Activated T-helper 2 cell treated with anti-CD3 and anti-CD28 coated beads, Interferon-gamma antibody, Interleukin-2, Interleukin-4, amounts not matched to agents 10 μg/mL and 5 μg/mL and 100 μg/mL, durations not matched to agents 14 hours and 24 hours and 36 hours (primary cell): ENCODE data around the gene KRTAP16-1. TPM values are rescaled to one million over a fixed set of nuclear protein-coding genes. Genes with fewer than 3 reads are reported as not detected.

ENCODE experiments used
- DNase-seq: peaks from one replicate; pipeline ENCODE4 v3.0.0; 2021; ENCODE audit warnings: low spot score
- H3K27ac Mint-ChIP-seq: one replicate; pipeline ENCODE4 v1.8.0; 2021; ENCODE audit warnings: mixed read lengths
- H3K27me3 Mint-ChIP-seq: one replicate; pipeline ENCODE4 v1.8.0; 2021; ENCODE audit warnings: low read depth, mixed read lengths
- H3K36me3 Mint-ChIP-seq: one replicate; pipeline ENCODE4 v1.8.0; 2021; ENCODE audit warnings: low read depth, mixed read lengths
- H3K4me1 Mint-ChIP-seq: one replicate; pipeline ENCODE4 v1.8.0; 2021; ENCODE audit warnings: low read depth, mixed read lengths
- H3K4me3 Mint-ChIP-seq: one replicate; pipeline ENCODE4 v1.8.0; 2021; ENCODE audit warnings: low read depth, mild to moderate bottlenecking, moderate library complexity, mixed read lengths
- H3K9me3 Mint-ChIP-seq: one replicate; pipeline ENCODE4 v1.8.0; 2021; ENCODE audit warnings: mixed read lengths
- intact Hi-C: fragments of 100-400 bp; cut with micrococcal nuclease; formaldehyde crosslinking; loops from one replicate; pipeline ENCODE4 v1.15.1; 2023
- total RNA-seq: library from RNA; stranded (reverse); gene quantifications from 2 replicates; pipeline ENCODE4 v1.2.3, GENCODE V29; 2022

The KRTAP16-1 gene
- total RNA-seq, 1 donor from 2014 or later: not detected

- Mint-ChIP-seq H3K4me3 (no peak overlapping the region), H3K27ac (no peak overlapping the region)
- intact Hi-C loops: loop anchor here (5.0 kb wide), 1 partner anchor 63 kb away; no protein-coding TSS in a partner anchor
These were observed 30.6 kb upstream of the KRTAP16-1 start for GRCh38 chr17:41339571-41340172.

GRCh38 chr17:41338961-41339485 lies 29.9 kb upstream of the KRTAP16-1 start:
- no peak for DNase-seq
- peaks cover 18% of the 10 kb centered on the region for H3K9me3 Mint-ChIP-seq
- H3K4me3 Mint-ChIP-seq: no peak overlapping the region
- H3K27ac Mint-ChIP-seq: no peak overlapping the region
- H3K27me3 Mint-ChIP-seq: peaks cover 30% of the 10 kb centered on the region
- H3K4me1 Mint-ChIP-seq: peaks cover 29% of the 10 kb centered on the region
- intact Hi-C loops: no loop called here
- peaks cover 7% of the 10 kb centered on the region for H3K36me3 Mint-ChIP-seq

More at GRCh38 chr17:41339571-41340172, 30.6 kb upstream of the KRTAP16-1 start:
- no peak for DNase-seq
- Mint-ChIP-seq H3K4me1 (peaks cover 29% of the 10 kb centered on the region), H3K36me3 (peaks cover 7% of the 10 kb centered on the region), H3K9me3 (peaks cover 18% of the 10 kb centered on the region), H3K27me3 (peaks cover 30% of the 10 kb centered on the region)

DNA sequence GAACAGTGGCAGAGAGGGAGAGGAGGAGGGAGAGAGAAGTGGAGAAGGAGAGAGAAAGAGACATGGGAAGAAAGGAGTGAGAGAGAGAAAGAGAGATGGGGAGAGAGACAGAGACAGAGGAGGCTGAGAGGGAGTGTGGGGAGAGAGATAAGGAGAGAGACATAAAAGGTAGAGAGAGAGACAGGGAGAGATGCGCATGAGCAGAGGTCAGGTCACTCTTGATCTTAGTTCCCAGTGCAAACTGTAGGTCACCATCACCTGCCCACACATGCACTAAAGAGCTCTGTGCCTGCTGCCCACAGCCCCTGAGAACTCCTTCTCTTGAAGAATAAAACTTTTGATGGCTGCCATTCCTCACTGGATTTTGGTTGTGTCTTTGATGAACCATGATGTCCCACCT lies 26.6 kb upstream of the KRTAP16-1 start:
- DNase-seq: no peak
- Mint-ChIP-seq H3K27ac (no peak overlapping the region), H3K27me3 (peaks cover 20% of the 10 kb centered on the region), H3K4me1 (peaks cover 18% of the 10 kb centered on the region), H3K9me3 (no peaks in the 10 kb centered on the region), H3K36me3 (no peaks in the 10 kb centered on the region), H3K4me3 (no peak overlapping the region)
- intact Hi-C loops: no loop called here

DNA sequence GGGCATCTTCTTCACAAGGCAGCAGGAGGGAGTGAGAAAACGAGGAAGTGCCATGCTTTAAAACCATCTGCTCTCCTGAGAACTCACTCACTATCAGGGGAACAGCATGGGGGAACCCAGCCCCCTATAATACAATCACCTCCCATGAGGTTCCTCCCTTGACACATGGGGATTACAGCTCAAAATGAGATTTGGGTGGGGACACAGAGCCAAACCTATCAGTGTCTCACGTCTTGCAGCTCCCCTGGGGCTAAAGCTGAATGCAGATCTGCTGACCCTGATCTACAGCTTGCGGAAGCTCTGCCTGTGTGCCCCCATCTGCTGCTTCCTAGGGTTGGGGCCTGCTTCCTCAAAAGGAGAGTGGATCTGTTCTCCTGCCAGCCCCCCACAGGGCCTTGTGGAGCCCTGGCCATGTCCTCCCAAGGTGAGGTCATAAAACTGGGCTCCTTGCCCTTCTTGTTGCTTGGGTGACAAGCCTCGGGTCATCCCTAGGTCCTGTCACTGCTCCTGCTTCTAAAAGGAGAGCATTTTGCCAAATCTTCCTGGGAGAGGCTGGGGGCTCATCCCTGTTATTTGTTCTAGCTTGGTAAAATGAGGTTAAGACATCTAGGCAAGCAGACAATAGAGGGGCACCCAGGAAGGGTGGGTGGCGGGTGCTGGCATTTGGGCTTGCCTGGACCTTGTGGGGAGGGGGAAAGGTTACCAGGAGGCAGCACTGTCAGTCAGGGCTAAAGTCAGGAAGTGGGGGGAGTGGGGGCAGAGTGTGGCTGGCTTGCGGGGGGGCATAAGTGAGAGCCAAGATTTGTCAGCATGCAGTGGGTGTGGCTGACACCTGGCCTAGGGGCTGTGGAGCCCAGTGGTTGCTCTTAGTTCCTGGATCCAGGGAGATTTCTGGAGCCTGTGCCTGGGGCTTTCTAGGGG lies 25.5 kb upstream of the KRTAP16-1 start:
- Mint-ChIP-seq H3K4me3 (no peak overlapping the region), H3K9me3 (no peaks in the 10 kb centered on the region), H3K27ac (no peak overlapping the region), H3K27me3 (peaks cover 14% of the 10 kb centered on the region), H3K36me3 (no peaks in the 10 kb centered on the region), H3K4me1 (peaks cover 10% of the 10 kb centered on the region)
- intact Hi-C loops: no loop called here
- no peak for DNase-seq

DNA sequence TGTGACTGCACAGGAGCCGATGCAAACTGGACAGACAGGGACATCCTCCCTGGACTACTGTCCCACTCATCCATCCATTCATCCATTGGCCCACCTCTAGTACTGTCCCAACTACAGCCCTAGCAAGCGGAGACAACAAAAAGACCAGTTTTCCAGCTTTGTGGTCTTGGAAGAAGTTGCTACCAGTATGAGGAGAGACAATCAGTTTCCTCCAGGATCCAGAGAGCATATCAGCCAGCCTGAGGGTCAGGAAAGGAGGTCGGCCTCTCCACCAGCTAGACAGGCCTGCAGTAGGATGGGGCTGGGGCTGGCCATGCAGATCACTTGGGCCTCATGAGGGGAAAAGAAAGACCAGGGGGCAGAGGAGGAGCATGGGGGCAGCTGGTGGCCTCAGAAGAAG lies 24.7 kb upstream of the KRTAP16-1 start:
- Mint-ChIP-seq H3K4me1 (peaks cover 2% of the 10 kb centered on the region), H3K27ac (no peak overlapping the region), H3K9me3 (no peaks in the 10 kb centered on the region), H3K27me3 (peaks cover 14% of the 10 kb centered on the region), H3K4me3 (no peak overlapping the region), H3K36me3 (no peaks in the 10 kb centered on the region)
- intact Hi-C loops: no loop called here
- no peak for DNase-seq

- intact Hi-C loops: no loop called here
- Mint-ChIP-seq H3K27ac (no peak overlapping the region), H3K9me3 (no peaks in the 10 kb centered on the region), H3K36me3 (no peaks in the 10 kb centered on the region), H3K4me3 (no peak overlapping the region), H3K4me1 (no peaks in the 10 kb centered on the region), H3K27me3 (peaks cover 14% of the 10 kb centered on the region)
- DNase-seq: no peak
These were observed 24.0 kb upstream of the KRTAP16-1 start for GRCh38 chr17:41333098-41333497.

GRCh38 chr17:41332239-41332638 lies 23.1 kb upstream of the KRTAP16-1 start:
- Mint-ChIP-seq H3K9me3 (no peaks in the 10 kb centered on the region), H3K27me3 (peaks cover 11% of the 10 kb centered on the region), H3K4me1 (no peaks in the 10 kb centered on the region), H3K36me3 (no peaks in the 10 kb centered on the region), H3K4me3 (no peak overlapping the region), H3K27ac (no peak overlapping the region)
- intact Hi-C loops: no loop called here
- DNase-seq: no peak

- H3K4me1 Mint-ChIP-seq: no peaks in the 10 kb centered on the region
- H3K9me3 Mint-ChIP-seq: no peaks in the 10 kb centered on the region
- intact Hi-C loops: no loop called here
- peaks cover 10% of the 10 kb centered on the region for H3K27me3 Mint-ChIP-seq
- no peak overlapping the region for H3K27ac Mint-ChIP-seq
- H3K36me3 Mint-ChIP-seq: no peaks in the 10 kb centered on the region
- no peak for DNase-seq
- H3K4me3 Mint-ChIP-seq: no peak overlapping the region
These were observed 22.5 kb upstream of the KRTAP16-1 start for GRCh38 chr17:41331606-41332005.

DNA sequence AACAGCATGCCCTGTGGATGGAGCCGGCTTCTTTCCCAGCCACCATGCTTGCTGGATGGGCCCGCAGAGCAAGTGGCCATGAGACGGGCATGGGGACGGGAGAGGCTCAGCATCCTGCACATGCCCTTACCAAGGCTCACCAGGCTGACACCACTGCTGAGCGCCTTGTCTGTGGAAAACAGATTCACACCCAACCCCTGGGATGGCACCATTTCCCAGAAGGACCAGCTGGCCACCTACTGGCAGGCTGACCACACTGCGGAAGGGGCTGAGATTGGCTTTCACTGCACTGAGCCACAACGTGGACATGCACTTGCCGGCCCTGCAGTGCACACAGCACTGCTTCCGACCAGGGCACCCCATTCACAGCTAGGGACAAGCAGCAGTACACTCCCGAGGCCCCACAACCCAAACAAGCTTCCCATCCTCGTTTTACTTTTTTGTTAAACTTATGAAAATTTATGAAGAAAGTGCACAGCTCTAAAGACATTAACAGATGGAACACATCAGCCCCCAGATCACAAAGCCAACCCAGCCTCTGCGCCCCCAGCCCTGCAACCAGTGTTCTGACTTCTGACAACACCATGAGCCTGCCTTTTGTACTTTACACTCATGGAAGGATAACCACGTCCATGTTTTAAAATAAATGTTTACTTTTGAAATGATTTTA lies 20.3 kb upstream of the KRTAP16-1 start:
- H3K36me3 Mint-ChIP-seq: no peaks in the 10 kb centered on the region
- intact Hi-C loops: no loop called here
- H3K4me3 Mint-ChIP-seq: no peak overlapping the region
- H3K27me3 Mint-ChIP-seq: peaks cover 2% of the 10 kb centered on the region
- H3K4me1 Mint-ChIP-seq: no peaks in the 10 kb centered on the region
- no peaks in the 10 kb centered on the region for H3K9me3 Mint-ChIP-seq
- H3K27ac Mint-ChIP-seq: no peak overlapping the region
- DNase-seq: no peak

DNA sequence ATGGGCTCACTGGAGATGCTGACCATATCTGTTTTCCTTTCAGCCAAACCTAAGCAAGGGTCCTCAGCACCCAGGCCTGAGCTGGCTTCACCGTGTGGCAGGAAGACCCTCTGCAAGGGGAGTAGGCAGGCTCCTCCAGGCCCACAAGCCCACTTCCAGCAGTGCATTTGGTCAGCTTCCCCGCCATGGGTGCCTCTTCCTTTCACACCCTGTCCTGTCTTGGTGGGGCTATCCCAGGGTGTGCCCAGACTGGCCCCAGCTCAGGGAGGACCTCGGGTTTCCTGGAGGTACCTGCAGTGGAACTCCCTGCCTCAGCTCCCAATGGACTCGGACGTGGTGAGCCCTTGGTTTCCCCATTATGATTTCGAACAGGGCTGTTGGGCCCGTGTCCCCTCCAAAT lies 19.1 kb upstream of the KRTAP16-1 start:
- H3K27me3 Mint-ChIP-seq: peaks cover 2% of the 10 kb centered on the region
- H3K4me3 Mint-ChIP-seq: no peak overlapping the region
- no peak for DNase-seq
- H3K27ac Mint-ChIP-seq: no peak overlapping the region
- intact Hi-C loops: no loop called here
- no peaks in the 10 kb centered on the region for H3K4me1 Mint-ChIP-seq
- no peaks in the 10 kb centered on the region for H3K36me3 Mint-ChIP-seq
- no peaks in the 10 kb centered on the region for H3K9me3 Mint-ChIP-seq

DNA sequence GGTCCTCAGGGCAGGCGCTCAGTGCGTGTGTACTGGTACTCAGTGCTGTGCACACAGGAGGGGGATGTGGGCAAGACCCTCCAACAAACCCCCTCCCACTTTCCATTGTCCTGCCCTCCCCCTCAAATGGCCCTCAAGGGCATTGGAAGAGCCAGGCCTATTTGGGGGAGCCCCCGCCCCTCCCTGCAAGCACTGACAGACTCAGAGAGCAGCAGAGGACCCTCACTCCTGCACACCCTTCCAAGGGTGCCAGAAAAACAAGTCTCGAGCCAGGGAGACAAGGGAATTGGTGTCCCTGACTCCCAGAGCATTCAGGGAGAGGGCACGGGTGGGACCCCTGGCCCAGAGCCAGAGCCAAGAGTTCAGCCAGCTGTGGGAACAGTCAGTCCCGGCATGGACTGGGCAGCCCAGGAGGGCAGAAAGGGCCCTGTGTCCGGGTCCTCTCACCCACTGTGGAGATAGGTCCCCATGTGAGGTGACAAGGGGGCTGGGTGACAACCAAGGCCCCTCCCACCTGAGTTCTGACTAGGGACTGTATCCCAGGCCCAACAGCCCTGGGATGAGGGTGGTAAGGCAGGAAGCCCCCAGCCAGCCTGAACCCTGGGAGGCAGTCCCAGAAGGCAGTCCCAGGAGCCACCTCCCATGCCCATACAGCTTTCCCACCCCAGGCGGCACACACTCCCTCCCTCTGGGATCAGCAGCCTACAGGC lies 18.5 kb upstream of the KRTAP16-1 start:
- no peak overlapping the region for H3K4me3 Mint-ChIP-seq
- H3K27me3 Mint-ChIP-seq: peaks cover 2% of the 10 kb centered on the region
- H3K27ac Mint-ChIP-seq: no peak overlapping the region
- H3K4me1 Mint-ChIP-seq: no peaks in the 10 kb centered on the region
- DNase-seq: no peak
- intact Hi-C loops: no loop called here
- no peaks in the 10 kb centered on the region for H3K36me3 Mint-ChIP-seq
- H3K9me3 Mint-ChIP-seq: no peaks in the 10 kb centered on the region
